Effector memory CD8-positive, alpha-beta T cell (primary cell): ENCODE results near the gene MRPL39.
"Not testable (repeated sequence)": the region's sequence is repeated elsewhere in the genome, so short reads cannot be mapped to it uniquely, and the experiment has no call there.

Source experiments
- ATAC-seq: fragments of 150-1000 bp; cut with Tn5 transposase; replicated peaks from 2 replicates; pipeline ENCODE4 v1.10.0; 2021; ENCODE audit warnings: mild to moderate bottlenecking, moderate library complexity
- DNase-seq, 3 experiments: peaks; one replicate each; pipeline ENCODE4 v3.0.0; 2021
- H3K27ac Mint-ChIP-seq, 2 donors: one replicate each; pipeline ENCODE4 v1.8.0; 2022; ENCODE audit warnings: mild to moderate bottlenecking in 2 of 2, mixed read lengths in 2 of 2, moderate library complexity in 2 of 2
- H3K27me3 Mint-ChIP-seq, 2 donors: one replicate each; pipeline ENCODE4 v1.8.0; 2022; ENCODE audit warnings: mixed read lengths in 2 of 2
- H3K36me3 Mint-ChIP-seq: one replicate; pipeline ENCODE4 v1.8.0; 2022; ENCODE audit warnings: mild to moderate bottlenecking, moderate library complexity, mixed read lengths; ENCODE audit not compliant: insufficient read depth
- H3K4me1 Mint-ChIP-seq, 2 donors: one replicate each; pipeline ENCODE4 v1.8.0; 2022; ENCODE audit warnings: low read depth in 2 of 2, mixed read lengths in 2 of 2
- H3K4me3 Mint-ChIP-seq, 2 donors: one replicate each; pipeline ENCODE4 v1.8.0; 2022; ENCODE audit warnings: mild to moderate bottlenecking in 2 of 2, mixed read lengths in 2 of 2, moderate library complexity in 2 of 2
- H3K9me3 Mint-ChIP-seq, 2 donors: one replicate each; pipeline ENCODE4 v1.8.0; 2022; ENCODE audit warnings: mixed read lengths in 2 of 2

The MRPL39 gene

GRCh38 chr21:25635310-25635709 is 28.0 kb upstream of the MRPL39 start:
- no peak overlapping the region for H3K4me3 Mint-ChIP-seq
- peaks cover 45% of the 10 kb centered on the region in 2 donors for H3K27me3 Mint-ChIP-seq
- H3K36me3 Mint-ChIP-seq, result no peaks in the 10 kb centered on the region
- H3K27ac Mint-ChIP-seq, result no peak overlapping the region
- DNase-seq (no peak), ATAC-seq (no peak)
- peaks cover 8 to 11% of the 10 kb centered on the region in 2 donors for H3K4me1 Mint-ChIP-seq
- H3K9me3 Mint-ChIP-seq, result no peaks in the 10 kb centered on the region

GRCh38 chr21:25632296-25632695 is 25.0 kb upstream of the MRPL39 start:
- Mint-ChIP-seq H3K27ac (no peak overlapping the region), H3K4me3 (no peak overlapping the region), H3K4me1 (no peaks in the 10 kb centered on the region), H3K36me3 (no peaks in the 10 kb centered on the region), H3K9me3 (no peaks in the 10 kb centered on the region), H3K27me3 (peaks cover 26% of the 10 kb centered on the region in 2 donors)
- ATAC-seq (no peak), DNase-seq (no peak)

GRCh38 chr21:25626757-25627156 is 19.5 kb upstream of the MRPL39 start:
- DNase-seq (no peak), ATAC-seq (no peak)
- Mint-ChIP-seq H3K9me3 (no peaks in the 10 kb centered on the region), H3K4me1 (no peaks in the 10 kb centered on the region), H3K27me3 (no peaks in the 10 kb centered on the region), H3K27ac (no peak overlapping the region), H3K4me3 (no peak overlapping the region), H3K36me3 (no peaks in the 10 kb centered on the region)

GRCh38 chr21:25625776-25626555 is 18.7 kb upstream of the MRPL39 start:
- not testable (repeated sequence) for H3K9me3 Mint-ChIP-seq, DNase-seq, ATAC-seq, H3K27me3 Mint-ChIP-seq, H3K36me3 Mint-ChIP-seq, H3K27ac Mint-ChIP-seq, H3K4me1 Mint-ChIP-seq, H3K4me3 Mint-ChIP-seq

GRCh38 chr21:25625036-25625435 is 17.8 kb upstream of the MRPL39 start:
- no peaks in the 10 kb centered on the region for H3K36me3 Mint-ChIP-seq
- DNase-seq (no peak), ATAC-seq (no peak)
- H3K27me3 Mint-ChIP-seq, result no peaks in the 10 kb centered on the region
- H3K9me3 Mint-ChIP-seq, result no peaks in the 10 kb centered on the region
- H3K4me3 Mint-ChIP-seq, result no peak overlapping the region
- H3K4me1 Mint-ChIP-seq, result no peaks in the 10 kb centered on the region
- H3K27ac Mint-ChIP-seq, result no peak overlapping the region

GRCh38 chr21:25624511-25624910 is 17.2 kb upstream of the MRPL39 start:
- ATAC-seq (no peak), DNase-seq (no peak)
- Mint-ChIP-seq H3K4me3 (no peak overlapping the region), H3K9me3 (no peaks in the 10 kb centered on the region), H3K27me3 (no peaks in the 10 kb centered on the region), H3K4me1 (no peaks in the 10 kb centered on the region), H3K27ac (no peak overlapping the region), H3K36me3 (no peaks in the 10 kb centered on the region)

- Mint-ChIP-seq H3K4me3 (no peak overlapping the region), H3K27me3 (peaks cover 0 to 9% of the 10 kb centered on the region in 2 donors), H3K36me3 (no peaks in the 10 kb centered on the region), H3K9me3 (no peaks in the 10 kb centered on the region), H3K27ac (no peak overlapping the region), H3K4me1 (no peaks in the 10 kb centered on the region)
- ATAC-seq (no peak), DNase-seq (no peak)
Measured at GRCh38 chr21:25619198-25619597, 11.9 kb upstream of the MRPL39 start.

- Mint-ChIP-seq H3K4me1 (no peaks in the 10 kb centered on the region), H3K27me3 (peaks cover 0 to 9% of the 10 kb centered on the region in 2 donors), H3K4me3 (no peak overlapping the region), H3K27ac (no peak overlapping the region), H3K9me3 (no peaks in the 10 kb centered on the region), H3K36me3 (no peaks in the 10 kb centered on the region)
- no peak for DNase-seq
- no peak for ATAC-seq
Measured at GRCh38 chr21:25615880-25616279, 8.6 kb upstream of the MRPL39 start.

GRCh38 chr21:25614441-25614840 is 7.2 kb upstream of the MRPL39 start:
- Mint-ChIP-seq H3K36me3 (no peaks in the 10 kb centered on the region), H3K27ac (no peak overlapping the region), H3K4me3 (no peak overlapping the region), H3K9me3 (no peaks in the 10 kb centered on the region), H3K4me1 (no peaks in the 10 kb centered on the region), H3K27me3 (peaks cover 0 to 9% of the 10 kb centered on the region in 2 donors)
- ATAC-seq (no peak), DNase-seq (no peak)

- Mint-ChIP-seq H3K27me3 (no peaks in the 10 kb centered on the region), H3K4me1 (peaks cover 20 to 28% of the 10 kb centered on the region in 2 donors), H3K9me3 (no peaks in the 10 kb centered on the region), H3K27ac (peak overlapping the region; percentile 94 to 95), H3K4me3 (peak overlapping the region; percentile 92), H3K36me3 (peaks cover 17% of the 10 kb centered on the region)
- ATAC-seq, result peak; percentile 75
- peak; percentile 68 to 73 (median 69) for DNase-seq
Measured at GRCh38 chr21:25608044-25608737, 910 bp upstream of the MRPL39 start.

GRCh38 chr21:25589887-25590286 is 17.4 kb downstream of the MRPL39 start:
- Mint-ChIP-seq H3K9me3 (no peaks in the 10 kb centered on the region), H3K36me3 (peaks cover 55% of the 10 kb centered on the region), H3K27ac (no peak overlapping the region), H3K4me1 (peaks cover 7 to 35% of the 10 kb centered on the region in 2 donors), H3K4me3 (no peak overlapping the region), H3K27me3 (no peaks in the 10 kb centered on the region)
- no peak for ATAC-seq
- DNase-seq, result no peak

GRCh38 chr21:25586791-25587190 is 20.5 kb downstream of the MRPL39 start:
- Mint-ChIP-seq H3K4me1 (peaks cover 2 to 24% of the 10 kb centered on the region in 2 donors), H3K27ac (peak overlapping the region in 1 of 2 donors; percentile 47), H3K27me3 (no peaks in the 10 kb centered on the region), H3K36me3 (peaks cover 35% of the 10 kb centered on the region), H3K4me3 (no peak overlapping the region), H3K9me3 (no peaks in the 10 kb centered on the region)
- DNase-seq, result no peak
- ATAC-seq, result no peak

- Mint-ChIP-seq H3K4me3 (no peak overlapping the region), H3K36me3 (peaks cover 37% of the 10 kb centered on the region), H3K27me3 (no peaks in the 10 kb centered on the region), H3K27ac (peak overlapping the region in 1 of 2 donors; percentile 47), H3K9me3 (no peaks in the 10 kb centered on the region), H3K4me1 (peaks cover 2 to 20% of the 10 kb centered on the region in 2 donors)
- DNase-seq (no peak), ATAC-seq (no peak)
Measured at GRCh38 chr21:25586326-25586725, 21.0 kb downstream of the MRPL39 start.
